Suppressor macrophage treated with lipopolysaccharide for 4 hours (primary cell): ENCODE data around the gene CYP2A6.
"Not testable (repeated sequence)": the region's sequence is repeated elsewhere in the genome, so short reads cannot be mapped to it uniquely, and the experiment has no call there.

Source experiments
- DNase-seq: peaks from one replicate; pipeline ENCODE4 v3.0.0-alpha.2; 2020

The CYP2A6 gene

DNA sequence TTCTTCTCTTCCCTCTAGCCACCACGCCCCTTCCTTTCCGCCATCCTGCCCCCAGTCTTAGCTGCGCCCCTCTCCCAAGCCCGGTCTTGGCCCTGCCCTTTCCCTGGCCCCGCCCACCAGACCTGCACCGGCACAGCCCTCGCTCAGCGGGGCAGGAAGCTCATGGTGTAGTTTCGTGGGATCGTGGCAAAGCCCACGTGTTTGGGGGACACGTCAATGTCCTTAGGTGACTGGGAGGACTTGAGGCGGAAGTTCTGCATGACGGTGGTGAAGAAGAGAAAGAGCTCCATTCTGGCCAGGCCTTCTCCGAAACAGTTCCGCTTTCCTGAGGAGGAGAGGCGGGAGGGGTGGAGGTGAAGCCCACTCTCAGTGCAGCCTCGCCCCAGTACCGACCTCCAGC is 6.6 kb downstream of the CYP2A6 start:
- DNase-seq, result not testable (repeated sequence)

DNA sequence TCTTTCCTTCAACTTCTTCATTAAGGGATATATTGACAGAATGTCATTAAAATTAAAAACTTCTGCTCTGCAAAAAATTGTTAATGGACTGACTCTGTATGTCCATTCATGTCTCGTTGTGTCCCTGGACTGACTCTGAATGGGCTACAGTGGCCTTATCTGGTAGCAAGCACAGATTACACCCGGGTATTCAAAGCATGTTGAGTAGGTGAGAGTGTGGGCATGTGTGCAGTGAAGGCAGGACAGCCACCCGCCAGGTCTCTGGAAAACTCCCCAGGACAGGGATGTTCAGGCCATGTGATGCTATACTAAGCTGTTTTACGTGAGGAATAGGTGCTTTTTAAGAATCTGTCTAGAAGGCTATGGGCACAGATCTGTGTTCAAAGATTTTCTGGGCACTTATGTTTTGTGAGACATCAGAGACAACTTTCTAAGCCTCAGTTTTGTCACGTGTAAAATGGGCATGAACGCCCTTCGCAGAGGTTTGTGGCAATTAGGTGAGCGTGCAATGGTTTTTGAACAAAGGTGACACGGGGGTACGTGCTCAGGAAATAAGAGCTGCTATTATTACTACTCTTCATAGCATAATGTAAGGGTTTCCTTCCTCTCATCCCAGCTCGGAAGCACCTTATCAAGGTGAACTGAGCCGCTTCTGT is 7.1 kb downstream of the CYP2A6 start:
- DNase-seq, result not testable (repeated sequence)

DNA sequence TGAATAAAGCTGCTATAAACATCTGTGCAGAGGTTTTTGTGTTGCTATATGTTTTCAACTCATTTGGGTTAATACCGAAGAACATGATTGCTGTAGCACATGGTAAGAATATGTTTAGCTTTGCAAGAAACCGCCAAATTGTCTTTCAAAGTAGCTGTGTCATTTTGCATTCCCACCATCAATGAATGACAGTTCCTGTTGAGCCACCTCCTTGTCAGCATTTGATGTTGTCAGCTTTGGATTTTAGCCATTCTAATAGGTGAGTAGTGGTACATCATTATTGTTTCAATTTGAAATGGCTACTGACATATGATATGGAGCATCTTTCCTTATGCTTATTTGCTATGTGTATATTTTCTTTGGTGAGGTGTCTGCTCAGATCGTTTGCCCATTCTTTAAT is 8.2 kb downstream of the CYP2A6 start:
- not testable (repeated sequence) for DNase-seq

DNA sequence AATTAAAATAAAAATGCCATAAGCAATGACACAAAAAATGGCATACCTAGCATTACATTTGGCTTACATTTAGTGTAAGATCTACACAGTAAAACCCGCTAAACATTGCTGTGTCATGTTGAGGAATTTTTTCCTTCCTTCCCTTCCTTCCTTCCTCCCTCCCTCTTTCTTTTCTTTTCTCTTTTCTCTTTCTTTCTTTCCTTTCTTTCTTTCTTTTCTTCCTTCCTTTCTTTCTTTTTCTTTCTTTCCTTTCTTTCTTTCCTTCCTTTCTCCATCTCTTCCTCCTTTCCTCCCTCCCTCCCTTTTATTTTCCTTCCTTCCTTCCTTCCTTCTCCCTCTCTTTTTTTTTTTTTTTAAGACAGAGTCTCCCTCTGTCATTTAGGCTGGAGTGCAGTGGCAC is 11.8 kb downstream of the CYP2A6 start:
- not testable (repeated sequence) for DNase-seq

DNA sequence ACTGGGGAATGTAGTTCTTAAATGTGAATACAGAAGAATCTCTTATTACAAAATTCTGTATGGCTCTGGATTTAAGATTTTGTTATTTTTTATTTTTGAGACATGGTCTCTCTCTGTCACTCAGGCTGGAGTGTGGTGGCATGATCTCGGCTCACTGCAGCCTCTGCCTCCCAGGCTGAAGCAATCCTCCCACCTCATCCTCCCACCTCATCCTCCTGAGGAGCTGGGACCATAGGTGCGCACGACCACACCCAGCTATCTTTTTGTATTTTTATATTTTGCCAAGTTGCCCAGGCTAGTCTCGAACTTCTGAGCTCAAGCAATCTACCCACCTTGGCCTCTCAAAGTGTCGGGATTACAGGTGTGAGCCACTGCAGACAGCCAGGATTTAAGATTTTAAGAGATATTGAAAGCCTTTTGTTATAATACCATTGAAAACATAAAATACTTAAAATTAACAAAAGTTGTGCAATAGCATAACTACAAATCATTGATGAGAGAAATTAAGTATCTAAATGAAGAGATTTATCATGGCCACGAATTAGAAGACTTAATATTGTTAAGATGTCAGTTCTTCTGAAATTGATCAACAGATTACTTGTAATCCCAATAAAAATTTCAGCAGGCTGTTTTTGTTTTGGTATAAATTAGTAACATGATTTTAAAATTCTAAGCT is 13.4 kb downstream of the CYP2A6 start:
- no peak for DNase-seq

DNA sequence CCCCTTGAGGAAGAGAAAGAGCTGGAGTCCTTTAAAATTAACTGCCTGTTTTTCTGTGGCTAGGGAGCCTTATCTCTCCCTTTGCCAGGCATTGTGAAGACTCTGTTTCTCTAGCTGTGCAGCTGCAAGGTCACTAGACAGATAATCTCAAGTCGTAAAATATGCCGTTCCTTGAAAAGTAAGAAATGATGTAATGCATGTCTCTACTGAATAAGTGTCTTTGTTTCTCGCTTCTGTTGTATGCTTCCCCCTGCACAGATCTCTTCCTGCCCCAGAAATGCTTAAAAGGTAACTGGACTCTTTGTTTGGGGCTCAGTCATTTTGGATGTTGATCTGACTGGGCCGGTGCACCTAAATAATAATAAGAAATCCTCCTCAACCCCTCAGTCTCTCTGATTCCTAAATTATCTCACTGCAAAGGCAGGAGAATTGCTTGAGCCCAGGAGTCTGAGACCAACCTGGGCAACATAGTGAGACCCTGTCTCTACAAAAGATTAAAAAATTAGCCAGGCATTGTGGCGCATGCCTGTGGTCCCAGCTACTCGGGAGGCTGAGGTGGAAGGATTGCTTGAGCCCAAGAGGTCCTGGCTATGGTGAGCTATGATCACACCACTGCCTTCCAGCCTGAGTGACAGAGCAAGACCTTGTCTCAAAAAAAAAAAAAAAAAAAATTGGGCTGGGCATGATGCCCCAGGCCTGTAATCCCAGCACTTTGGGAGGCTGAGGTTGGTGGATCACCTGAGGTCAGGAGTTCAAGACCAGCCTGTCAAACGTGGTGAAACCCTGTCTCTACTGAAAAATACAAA is 16.3 kb downstream of the CYP2A6 start:
- not testable (repeated sequence) for DNase-seq

DNA sequence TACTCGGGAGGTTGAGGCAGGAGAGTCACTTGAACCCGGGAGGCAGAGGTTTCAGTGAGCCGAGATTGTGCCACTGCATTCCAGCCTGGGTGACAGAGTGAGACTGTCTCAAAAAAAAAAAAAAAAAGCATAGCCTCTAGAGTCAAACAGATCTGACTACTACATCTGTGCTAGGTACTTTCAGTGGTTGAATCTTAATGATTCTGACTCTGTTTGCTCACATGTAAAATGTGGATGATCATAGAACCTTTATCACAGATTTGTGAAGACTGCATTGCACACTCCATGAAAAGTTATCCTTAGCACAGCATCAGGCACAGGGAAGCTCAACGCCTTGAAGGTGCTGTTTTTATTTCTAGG is 17.8 kb downstream of the CYP2A6 start:
- DNase-seq, result not testable (repeated sequence)

DNA sequence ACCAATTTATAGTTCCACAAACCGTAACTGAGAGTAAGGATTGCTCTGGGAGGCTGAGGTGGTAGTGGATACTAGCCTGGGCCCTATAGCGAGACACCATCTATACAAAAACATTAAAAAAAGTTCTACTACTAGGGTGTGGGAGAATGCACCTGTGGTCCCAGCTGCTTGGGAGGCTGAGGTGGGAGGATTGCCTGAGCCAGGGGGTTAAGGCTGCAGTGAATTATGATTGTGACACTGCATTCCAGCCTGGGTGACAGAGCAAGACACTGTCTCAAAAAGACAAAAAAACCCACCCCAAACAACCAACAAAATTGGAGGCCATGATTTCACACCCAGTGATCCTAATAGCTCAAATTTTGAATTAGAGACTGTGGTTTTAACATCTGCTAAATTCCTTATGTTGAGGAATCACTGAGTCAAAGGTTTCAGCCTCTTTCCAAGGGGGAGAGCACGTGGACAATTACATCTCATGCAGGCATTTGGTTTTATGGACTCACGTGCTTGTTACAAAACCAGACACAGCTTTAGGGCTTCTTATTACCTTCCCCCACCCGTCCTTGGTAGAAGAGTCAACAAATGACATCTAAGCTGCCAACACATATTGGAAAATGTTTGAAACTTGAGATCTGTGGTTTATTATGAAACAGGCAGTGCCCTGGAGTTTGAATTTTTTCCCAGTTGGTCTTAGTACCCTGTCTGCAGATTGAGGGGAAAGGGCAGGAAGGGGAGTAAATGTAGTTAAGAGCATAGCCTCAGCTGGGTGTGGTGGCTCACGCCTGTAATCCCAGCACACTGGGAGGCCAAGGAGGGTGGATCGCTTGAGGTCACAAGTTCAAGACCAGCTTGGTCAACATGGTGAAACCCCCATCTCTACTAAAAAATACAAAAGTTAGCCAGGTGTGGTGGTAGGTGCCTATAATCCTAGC is 18.5 kb downstream of the CYP2A6 start:
- DNase-seq, result peak; percentile 80

DNA sequence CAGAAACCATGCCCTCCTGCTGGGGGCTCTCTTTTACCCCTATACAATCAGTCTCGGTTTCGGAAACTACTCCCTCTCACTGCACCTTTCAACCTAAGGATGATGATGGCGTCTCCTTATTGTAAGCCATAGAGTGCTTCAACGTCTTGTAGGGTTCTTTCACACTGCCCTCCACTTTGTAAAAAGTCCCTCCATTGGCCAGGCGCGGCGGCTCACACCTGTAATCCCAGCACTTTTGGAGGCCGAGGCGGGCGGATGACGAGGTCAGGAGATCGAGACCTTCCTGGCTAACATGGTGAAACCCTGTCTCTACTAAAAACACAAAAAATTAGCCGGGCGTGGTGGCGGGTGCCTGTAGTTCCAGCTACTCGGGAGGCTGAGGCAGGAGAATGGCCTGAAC is 19.5 kb downstream of the CYP2A6 start:
- not testable (repeated sequence) for DNase-seq

DNA sequence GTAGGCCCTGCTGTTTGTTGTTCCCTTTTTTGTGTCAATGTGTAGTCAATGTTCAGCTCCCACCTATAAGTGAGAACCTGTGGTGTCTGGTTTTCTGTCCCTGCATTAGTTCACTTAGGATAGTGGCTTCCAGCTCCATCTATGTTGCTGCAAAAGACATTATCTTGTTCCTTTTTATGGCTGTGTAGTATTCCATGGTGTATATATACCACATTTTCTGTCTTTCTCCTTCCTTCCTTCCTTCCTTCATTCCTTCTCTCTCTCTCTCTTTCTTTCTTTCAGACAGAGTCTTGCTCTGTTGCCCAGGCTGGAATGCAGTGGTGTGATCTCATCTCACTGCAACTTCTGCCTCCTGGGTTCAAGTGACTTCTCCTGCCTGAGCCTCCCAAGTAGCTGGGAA is 21.0 kb downstream of the CYP2A6 start:
- no peak for DNase-seq

DNA sequence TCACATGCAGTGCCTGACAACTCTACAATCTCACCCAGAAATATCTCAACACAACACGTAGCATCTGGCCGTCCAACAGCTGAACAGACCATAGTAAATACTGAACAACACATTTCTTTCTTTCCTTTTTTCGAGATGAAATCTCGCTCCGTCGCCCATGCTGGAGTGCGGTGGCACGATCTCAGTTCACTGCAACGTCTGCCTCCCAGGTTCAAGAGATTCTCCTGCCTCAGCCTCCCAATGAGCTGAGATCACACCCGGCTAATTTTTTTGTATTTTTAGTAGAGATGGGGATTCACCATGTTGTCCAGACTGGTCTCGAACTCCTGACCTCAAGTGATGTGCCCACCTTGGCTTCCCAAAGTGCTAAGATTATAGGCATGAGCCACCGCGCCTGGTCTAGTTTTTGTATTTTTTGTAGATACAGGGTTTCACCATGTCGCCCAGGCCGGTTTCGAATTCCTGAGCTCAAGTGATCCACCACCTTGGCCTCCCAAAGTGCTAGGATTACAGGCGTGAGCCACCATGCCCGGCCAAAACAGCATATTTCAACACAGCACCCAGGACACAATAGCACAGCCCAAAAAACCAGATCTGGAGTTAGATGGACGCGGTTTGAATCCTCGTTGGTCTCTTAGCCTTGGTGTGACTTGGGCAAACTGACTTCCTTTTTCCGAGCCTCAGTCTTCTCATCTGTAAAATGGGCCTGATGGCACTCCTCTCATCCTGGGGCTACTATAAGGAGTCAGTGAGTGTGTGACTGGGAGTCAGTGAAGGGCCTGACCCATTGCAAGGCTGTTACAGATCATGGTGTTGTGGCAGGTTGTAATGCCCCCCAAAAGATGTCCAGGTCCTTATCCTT is 22.6 kb downstream of the CYP2A6 start:
- no peak for DNase-seq

DNA sequence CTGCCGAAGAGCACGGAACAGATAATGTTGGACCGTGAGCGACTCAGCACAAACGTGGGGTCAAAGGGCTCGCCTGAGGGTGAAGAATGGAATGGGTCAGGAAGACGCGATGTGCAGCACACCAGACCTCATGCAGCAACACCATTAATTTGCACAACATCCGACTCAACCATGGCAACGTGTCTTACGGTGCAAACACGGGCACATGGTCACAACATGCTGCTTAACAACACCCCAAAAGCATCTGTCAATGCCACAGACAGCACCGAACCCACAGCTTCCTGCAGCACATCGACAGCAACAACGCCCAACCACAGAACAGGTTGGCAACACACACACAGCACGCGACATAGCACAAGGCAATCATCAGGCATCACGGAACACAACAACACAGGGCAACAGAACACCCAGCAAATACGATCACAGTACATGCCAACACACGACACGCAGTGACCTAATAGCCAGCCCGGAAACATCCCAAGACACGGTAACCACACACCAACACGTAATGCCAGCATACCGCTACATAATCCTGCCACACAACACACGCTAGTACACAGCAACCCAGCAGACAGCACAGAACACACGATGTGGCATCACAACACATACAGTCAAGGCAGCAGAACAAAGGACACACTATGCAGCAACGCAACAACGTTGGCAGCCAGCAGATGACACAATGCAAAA is 23.4 kb downstream of the CYP2A6 start:
- not testable (repeated sequence) for DNase-seq

DNA sequence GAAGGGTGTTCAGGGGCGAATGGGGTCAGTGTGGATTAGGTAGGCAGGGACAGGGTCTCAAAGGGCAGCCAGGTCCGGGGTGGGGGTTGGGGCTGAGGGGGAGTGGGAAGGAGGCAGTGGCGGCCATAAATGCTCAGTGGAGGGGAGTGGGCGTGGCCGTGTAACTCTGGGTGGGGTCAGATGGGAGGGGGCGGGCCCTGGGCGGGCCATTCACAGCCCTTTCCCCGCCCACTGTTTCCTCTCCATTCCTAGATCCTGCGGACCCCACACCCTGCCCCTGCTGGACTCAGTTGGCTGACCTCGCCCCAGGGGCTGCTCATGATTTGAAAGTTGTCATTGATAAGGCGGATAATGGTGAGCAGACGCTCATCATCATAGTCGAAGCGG is 23.9 kb downstream of the CYP2A6 start:
- not testable (repeated sequence) for DNase-seq

DNA sequence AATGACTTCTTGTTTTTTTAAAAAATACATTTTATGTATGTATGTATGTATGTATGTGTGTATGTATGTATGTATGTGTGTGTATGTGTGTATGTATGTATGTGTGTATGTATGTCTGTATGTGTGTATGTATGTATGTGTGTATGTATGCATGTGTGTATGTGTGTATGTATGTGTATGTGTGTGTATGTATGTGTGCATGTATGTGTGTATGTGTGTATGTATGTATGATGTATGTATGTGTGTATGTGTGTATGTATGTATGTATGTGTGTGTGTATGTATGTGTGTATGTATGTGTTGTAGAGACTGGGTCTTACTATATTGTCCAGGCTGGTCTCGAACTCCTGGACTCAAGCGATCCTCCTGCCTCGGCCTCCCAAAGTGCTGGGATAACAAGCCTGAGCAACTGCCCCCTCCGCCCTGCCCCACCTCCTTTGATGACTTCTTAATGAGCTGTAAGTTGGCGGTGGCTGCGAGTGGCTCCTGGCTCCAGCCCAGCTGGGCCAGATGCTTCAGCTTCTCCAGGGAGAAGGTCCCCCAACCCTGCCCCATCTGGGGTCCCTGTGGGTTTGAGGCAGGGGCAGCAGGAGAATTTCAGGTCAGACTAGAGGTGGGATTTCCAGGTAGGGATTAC is 24.7 kb downstream of the CYP2A6 start:
- not testable (repeated sequence) for DNase-seq

DNA sequence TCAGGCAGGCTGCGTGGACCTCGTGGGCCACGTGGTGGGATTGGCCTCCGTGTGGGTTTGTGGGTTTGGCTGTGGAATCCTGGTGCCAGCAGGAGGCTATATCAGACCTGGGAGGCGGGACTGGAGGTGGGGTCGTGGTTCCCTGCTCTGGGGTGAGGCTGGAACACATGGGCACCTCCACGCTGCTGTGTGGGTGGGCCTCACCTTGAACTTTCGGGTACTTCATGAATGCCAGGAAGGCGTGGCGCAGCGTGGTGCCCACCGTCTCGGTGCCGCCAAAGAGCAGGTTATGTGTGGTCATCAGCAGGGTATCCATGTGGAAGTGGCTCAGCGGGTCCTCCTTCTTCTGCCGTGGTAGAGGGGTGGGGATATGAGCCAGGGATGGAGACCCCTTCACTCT is 25.3 kb downstream of the CYP2A6 start:
- not testable (repeated sequence) for DNase-seq

DNA sequence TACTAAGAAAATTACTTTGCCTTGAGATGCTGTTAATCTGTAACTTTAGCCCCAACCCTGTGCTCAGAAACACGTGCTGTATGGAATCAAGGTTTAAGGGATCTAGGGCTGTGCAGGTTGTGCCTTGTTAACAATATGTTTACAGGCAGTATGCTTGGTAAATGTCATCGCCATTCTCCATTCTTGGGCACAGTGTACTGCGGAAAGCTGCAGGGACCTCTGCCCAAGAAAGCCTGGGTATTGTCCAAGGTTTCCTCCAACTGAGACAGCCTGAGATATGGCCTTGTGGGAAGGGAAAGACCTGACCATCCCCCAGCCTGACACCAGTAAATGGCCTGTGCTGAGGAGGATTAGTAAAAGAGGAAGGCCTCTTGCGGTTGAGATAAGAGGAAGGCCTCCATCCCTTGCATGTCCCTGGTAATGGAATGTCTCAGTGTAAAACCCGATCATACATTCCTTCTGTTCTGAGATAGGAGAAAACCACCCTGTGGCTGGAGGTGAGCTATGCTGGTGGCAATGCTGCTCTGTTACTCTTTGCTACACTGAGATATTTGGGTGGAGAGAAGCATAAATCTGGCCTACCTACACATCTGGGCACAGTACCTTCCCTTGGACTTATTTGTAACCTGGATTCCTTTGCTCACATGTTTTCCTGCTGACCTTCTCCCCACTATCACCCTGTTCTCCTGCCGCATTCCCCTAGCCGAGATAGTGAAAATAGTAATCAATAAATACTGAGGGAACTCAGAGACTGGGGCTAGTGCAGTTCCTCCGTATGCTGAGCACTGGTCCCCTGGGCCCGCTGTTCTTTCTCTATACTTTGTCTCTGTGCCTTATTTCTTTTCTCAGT is 27.3 kb downstream of the CYP2A6 start:
- peak; percentile 74 for DNase-seq

DNA sequence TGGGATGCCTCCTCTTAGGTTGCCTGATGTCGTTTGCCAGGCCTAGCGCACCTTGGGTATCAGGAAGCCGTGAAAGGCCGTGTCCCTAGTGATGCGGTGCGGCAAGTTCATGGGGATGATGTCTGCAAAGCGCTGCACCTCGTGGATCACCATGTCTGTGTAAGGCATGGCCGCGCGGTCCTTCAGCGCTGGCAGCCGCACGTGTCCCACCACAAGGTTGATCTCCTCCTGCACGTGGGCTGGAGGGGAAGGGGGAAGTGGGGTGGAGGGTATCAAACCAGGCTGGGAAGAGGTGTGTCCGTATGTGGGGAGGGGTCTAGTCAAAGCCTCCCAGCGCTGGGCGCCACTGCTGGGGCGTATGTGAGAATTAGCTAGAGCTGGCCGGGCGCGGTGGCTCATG is 28.1 kb downstream of the CYP2A6 start:
- no peak for DNase-seq

DNA sequence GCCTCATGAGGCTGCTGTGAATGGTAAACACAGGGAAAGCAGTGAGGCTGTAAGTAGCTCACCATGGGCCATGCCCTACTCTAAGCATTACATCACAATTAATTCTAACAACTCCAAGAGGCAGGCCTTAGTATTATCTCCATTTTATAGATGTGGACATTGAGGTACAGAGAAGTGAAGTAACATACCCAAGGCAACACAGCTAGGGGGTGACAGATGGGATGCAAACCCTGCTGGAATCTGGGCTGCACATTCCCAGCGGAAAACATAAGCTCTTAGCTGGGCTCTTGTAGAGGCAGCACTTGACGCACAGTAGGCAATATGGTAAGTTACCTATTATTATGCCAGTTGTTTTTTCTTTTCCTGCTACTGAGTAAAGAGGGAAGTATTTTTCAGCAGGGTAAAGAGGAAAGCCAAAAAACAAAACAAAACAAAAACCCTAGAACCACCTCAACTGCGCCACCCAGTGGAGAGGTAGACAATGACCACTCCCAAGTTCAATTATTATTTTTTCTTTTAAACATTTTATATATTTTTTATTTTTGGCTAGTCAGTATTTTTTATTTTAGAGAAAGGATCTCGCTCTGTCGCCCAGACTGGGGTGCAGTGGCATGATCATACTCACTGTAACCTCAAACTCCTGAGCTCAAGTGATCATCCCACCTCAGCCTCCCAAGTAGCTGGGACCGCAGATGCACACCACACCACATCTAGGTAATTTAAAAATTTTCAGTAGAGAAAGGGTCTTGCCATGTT is 30.6 kb downstream of the CYP2A6 start:
- peak; percentile 56 for DNase-seq
